Endothelial cell of umbilical vein (primary cell): Measurements from ENCODE around the gene TEN1. TPM values are rescaled to one million over a fixed set of nuclear protein-coding genes. Genes with fewer than 3 reads are reported as not detected.
A peak's percentile ranks its signal among the peaks of the same experiment; 100 is the strongest.

Experiments
- BruUV-seq: library from RNA; stranded (reverse); fragments of 400-500 nt; replicated peaks from 2 replicates; lab custom pipeline; 2021; lab: Mats Ljungman, UMichigan
- CTCF ChIA-PET: fragments of 300-600, 350-600 bp; sonication (Branson Sonifier 250); formaldehyde crosslinking; loops from one replicate; lab custom pipeline; 2021; ENCODE audit warnings: antibody characterized with exemption, inconsistent platforms; lab: Charles Lee
- POLR2A ChIA-PET: fragments of 300-600, 350-600 bp; sonication (Branson Sonifier 250); formaldehyde crosslinking; loops from one replicate; lab custom pipeline; 2021; ENCODE audit warnings: antibody characterized with exemption, inconsistent platforms; lab: Charles Lee
- DNase-seq: peaks from one replicate; pipeline ENCODE4 v3.0.0-alpha.2; 2011; ENCODE audit warnings: low read depth, low spot score
- FAIRE-seq: peaks from 2 replicates; lab custom pipeline; 2011; peaks lifted over from hg19 to GRCh38; lab: Jason Lieb, UNC
- H2AFZ ChIP-seq: 2 replicates; pipeline ENCODE4 v1.6.0; 2012; ENCODE audit warnings: low read depth, low read length, control low read depth, inconsistent platforms
- H3K27ac ChIP-seq: 2 replicates; pipeline ENCODE4 v1.5.1; 2011; ENCODE audit warnings: low read depth, mild to moderate bottlenecking, control low read depth, low read length, moderate library complexity; ENCODE audit not compliant: insufficient read depth
- H3K27me3 ChIP-seq, 2 experiments: 2 replicates each; pipeline versions ENCODE4 v1.6.0 to v1.6.1; 2011; ENCODE audit warnings: low read length in 2 of 2, mixed read lengths in 1 of 2; ENCODE audit not compliant: control insufficient read depth in 2 of 2, insufficient read depth in 2 of 2
- H3K36me3 ChIP-seq, 2 experiments: 2 replicates in 1 of 2; 3 replicates in 1 of 2; pipeline ENCODE4 v1.5.1; 2011; ENCODE audit warnings: low read length in 2 of 2, mild to moderate bottlenecking in 1 of 2, moderate library complexity in 1 of 2; ENCODE audit not compliant: control insufficient read depth in 2 of 2, insufficient read depth in 2 of 2; ENCODE audit errors: extremely low read depth in 1 of 2
- H3K4me1 ChIP-seq: 3 replicates; pipeline ENCODE4 v1.5.1; 2011; ENCODE audit warnings: mild to moderate bottlenecking, low read length; ENCODE audit not compliant: control insufficient read depth, insufficient read depth; ENCODE audit errors: extremely low read depth
- H3K4me2 ChIP-seq: 2 replicates; pipeline ENCODE4 v1.6.1; 2011; ENCODE audit warnings: low read length, control low read depth, mixed read lengths; ENCODE audit not compliant: insufficient read depth
- H3K4me3 ChIP-seq, 3 experiments: fragments of 200-600 bp in 1 of 3; sonication (generic), shearing (Covaris generic) in 1 of 3; replicated peaks in 1 of 3; 2 replicates each; pipeline ENCODE4 v1.5.1; 2011 to 2016; ENCODE audit warnings: control low read depth in 3 of 3, low read length in 3 of 3, mild to moderate bottlenecking in 2 of 3, inconsistent platforms in 1 of 3, low read depth in 1 of 3, moderate library complexity in 1 of 3; ENCODE audit not compliant: insufficient read depth in 1 of 3
- H3K79me2 ChIP-seq: 2 replicates; pipeline ENCODE4 v1.6.0; 2012; ENCODE audit warnings: low read length, inconsistent platforms; ENCODE audit not compliant: control insufficient read depth, insufficient read depth
- H3K9ac ChIP-seq: replicated peaks from 2 replicates; pipeline ENCODE3; 2011; ENCODE audit warnings: low read length, control low read depth; ENCODE audit not compliant: insufficient read depth; ENCODE audit errors: extremely low read depth
- H3K9me1 ChIP-seq: replicated peaks from 3 replicates; pipeline ENCODE4 v1.6.0; 2011; ENCODE audit warnings: mild to moderate bottlenecking, low read length; ENCODE audit not compliant: control insufficient read depth, insufficient read depth; ENCODE audit errors: extremely low read depth
- H3K9me3 ChIP-seq: replicated peaks from 2 replicates; pipeline ENCODE4 v1.5.1; 2012; ENCODE audit warnings: low read length, inconsistent platforms; ENCODE audit not compliant: control insufficient read depth, insufficient read depth
- H4K20me1 ChIP-seq: replicated peaks from 2 replicates; pipeline ENCODE3; 2011; ENCODE audit warnings: mild to moderate bottlenecking, low read length; ENCODE audit not compliant: control insufficient read depth, insufficient read depth; ENCODE audit errors: extremely low read depth
- CTCF ChIP-seq, 2 donors: IDR thresholded peaks; 1 replicate in 1 of 2; 2 replicates in 1 of 2; pipeline ENCODE4 v1.5.1; 2011; ENCODE audit warnings: low read length in 2 of 2, mild to moderate bottlenecking in 2 of 2, moderate library complexity in 2 of 2, control low read depth in 1 of 2, inconsistent platforms in 1 of 2, low read depth in 1 of 2; ENCODE audit not compliant: insufficient read depth in 1 of 2; ENCODE audit errors: extremely low read depth in 1 of 2
- EZH2 ChIP-seq: IDR thresholded peaks from 2 replicates; pipeline ENCODE4 v1.6.1; 2012; ENCODE audit warnings: borderline replicate concordance, low read depth, mild to moderate bottlenecking, moderate library complexity, low read length, inconsistent platforms; ENCODE audit not compliant: severe bottlenecking
- FOS ChIP-seq: IDR thresholded peaks from 2 replicates; pipeline ENCODE4 v1.6.1; 2011; ENCODE audit warnings: mild to moderate bottlenecking, low read length, moderate library complexity, borderline replicate concordance; ENCODE audit not compliant: insufficient read depth
- GATA2 ChIP-seq: IDR thresholded peaks from 2 replicates; pipeline ENCODE4 v1.7.0; 2011; ENCODE audit warnings: low read depth, mild to moderate bottlenecking, moderate library complexity, mixed read lengths, low read length; ENCODE audit not compliant: insufficient read length, insufficient read depth
- JUN ChIP-seq: IDR thresholded peaks from 2 replicates; pipeline ENCODE4 v1.6.1; 2011; ENCODE audit warnings: borderline replicate concordance, low read depth; ENCODE audit not compliant: insufficient read length, insufficient read depth
- MAX ChIP-seq: IDR thresholded peaks from 2 replicates; pipeline ENCODE4 v1.6.1; 2011; ENCODE audit not compliant: insufficient read depth, insufficient read length
- MYC ChIP-seq: IDR thresholded peaks from one replicate; pipeline ENCODE4 v1.6.1; 2011; ENCODE audit warnings: mild to moderate bottlenecking, low read depth, low read length
- POLR2A ChIP-seq: IDR thresholded peaks from 2 replicates; pipeline ENCODE4 v1.6.1; 2012; ENCODE audit warnings: low read depth, mild to moderate bottlenecking, control low read depth, low read length
- POLR2AphosphoS5 ChIP-seq: IDR thresholded peaks from 2 replicates; pipeline ENCODE4 v1.6.1; 2012; ENCODE audit warnings: low read depth, mild to moderate bottlenecking, control low read depth, low read length, moderate library complexity; ENCODE audit not compliant: insufficient read depth
- dilution Hi-C: fragments of 300-500 bp; cut with MboI; formaldehyde crosslinking; loops from one replicate; pipeline ENCODE4 v1.15.0; 2019; ENCODE audit warnings: low sequenced_read_pairs; ENCODE audit not compliant: extremely low pct_ligation_motif_present
- intact Hi-C: fragments of 100-400 bp; cut with micrococcal nuclease; formaldehyde crosslinking; loops from one replicate; pipeline ENCODE4 v1.10.0; 2022
- polyA plus RNA-seq, 4 experiments: library from polyadenylated mRNA; depleted of rRNA in 3 of 4; stranded (reverse) in 3 of 4; unstranded in 1 of 4; fragments of >200 nt; gene quantifications; 2 replicates each; pipeline versions ENCODE4 v1.2.1 to v1.2.3, GENCODE V29; 2011 to 2012; ENCODE audit warnings: missing spikeins in 1 of 4
- total RNA-seq: library from RNA; stranded (reverse); gene quantifications from 2 replicates; pipeline ENCODE4 v1.2.3, GENCODE V29; 2021

Gene TEN1
- total and polyA plus RNA-seq, 2 donors (not counting 3 experiments of a cell fraction or from before 2014, with no cell fraction given), result 18.8 to 29.0 TPM

- CTCF ChIA-PET, result interaction anchor here (0.8 to 1.1 kb wide), 6 partner anchors 14 to 157 kb away, joined by 3 to 10 read pairs (median 4); partner anchors contain the start of genes ACOX1, MRPL38 and TEN1
- peak; percentile 96 for DNase-seq
- FAIRE-seq, result peak; percentile 95
- H3K9me3 ChIP-seq, result no peaks in the 10 kb centered on the region
- H3K4me1 ChIP-seq, result peaks cover 6% of the 10 kb centered on the region
- no peaks in the 10 kb centered on the region for H3K27me3 ChIP-seq
- dilution Hi-C loops (no loop called here), intact Hi-C loops (loop anchor here (1.0 to 2.0 kb wide), 5 partner anchors 30 to 358 kb away; partner anchors contain the start of genes ACOX1 and TEN1)
- peaks cover under 1 to 3% of the 10 kb centered on the region in 2 experiments for H3K36me3 ChIP-seq
- POLR2A ChIA-PET, result interaction anchor here (0.8 to 1.3 kb wide), 3 partner anchors 36 to 85 kb away, joined by 3 to 4 read pairs (median 3); partner anchors contain the start of genes ACOX1, MRPL38, TEN1 and WBP2
- no peaks in the 10 kb centered on the region for H4K20me1 ChIP-seq
- TF ChIP-seq FOS (no peak), MYC (no peak), EZH2 (no peak), POLR2AphosphoS5 (peak; percentile 95), JUN (no peak), POLR2A (peak; percentile 90), CTCF (IDR thresholded peaks at IDR 0.05; ENCODE audit: extremely low read depth in 1 of 2, insufficient read depth in 1 of 2, low read depth in 1 of 2, low read length in 2 of 2) (peak in 1 of 2 donors; percentile 4), MAX (peak; percentile 93), GATA2 (no peak)
- peak within 1 kb of the TSS; percentile 85 for H3K9ac ChIP-seq
- H3K4me3 ChIP-seq, result peak within 1 kb of the TSS; percentile 40 to 82 (median 79)
- peak within 1 kb of the TSS; percentile 23 for H3K27ac ChIP-seq
- no TSS peak for BruUV-seq
- peak within 1 kb of the TSS; percentile 75 for H3K4me2 ChIP-seq
- no peaks in the 10 kb centered on the region for H3K79me2 ChIP-seq
- peak within 1 kb of the TSS; percentile 43 for H2AFZ ChIP-seq
- H3K9me1 ChIP-seq, result no peaks in the 10 kb centered on the region
Observed at GRCh38 chr17:75940727-75941441, 38.2 kb upstream of the TEN1 start, which contains the start of gene FBF1. TSS of gene FBF1 (minus strand) at chr17:75941042. CDS start at chr17:75938149, 2,893 bp downstream.
